ENCODE data around the gene PLEKHH1.

The PLEKHH1 gene

DNA sequence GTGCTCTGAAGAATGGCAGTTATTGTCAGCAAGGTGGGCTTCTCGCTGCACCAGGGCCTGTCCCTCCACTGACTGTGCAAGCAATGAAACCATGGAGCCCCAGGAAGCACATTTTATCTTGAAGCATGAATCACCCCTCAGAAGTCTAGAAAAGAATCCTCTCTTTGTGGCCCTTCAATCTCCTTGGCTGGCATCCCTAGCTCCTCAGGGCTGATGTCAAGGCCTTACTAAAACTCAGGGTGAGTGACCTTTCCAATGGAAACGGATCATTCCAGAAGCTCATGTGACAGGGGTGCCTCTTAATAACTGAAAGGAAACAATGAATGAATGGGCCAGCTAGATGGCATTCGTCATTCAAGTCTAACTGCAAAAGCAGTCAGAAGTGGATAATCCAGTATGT, 22.3 kb upstream of the PLEKHH1 start:
- DNase-seq (ENCODE audit: low spot score) = no peak

DNA sequence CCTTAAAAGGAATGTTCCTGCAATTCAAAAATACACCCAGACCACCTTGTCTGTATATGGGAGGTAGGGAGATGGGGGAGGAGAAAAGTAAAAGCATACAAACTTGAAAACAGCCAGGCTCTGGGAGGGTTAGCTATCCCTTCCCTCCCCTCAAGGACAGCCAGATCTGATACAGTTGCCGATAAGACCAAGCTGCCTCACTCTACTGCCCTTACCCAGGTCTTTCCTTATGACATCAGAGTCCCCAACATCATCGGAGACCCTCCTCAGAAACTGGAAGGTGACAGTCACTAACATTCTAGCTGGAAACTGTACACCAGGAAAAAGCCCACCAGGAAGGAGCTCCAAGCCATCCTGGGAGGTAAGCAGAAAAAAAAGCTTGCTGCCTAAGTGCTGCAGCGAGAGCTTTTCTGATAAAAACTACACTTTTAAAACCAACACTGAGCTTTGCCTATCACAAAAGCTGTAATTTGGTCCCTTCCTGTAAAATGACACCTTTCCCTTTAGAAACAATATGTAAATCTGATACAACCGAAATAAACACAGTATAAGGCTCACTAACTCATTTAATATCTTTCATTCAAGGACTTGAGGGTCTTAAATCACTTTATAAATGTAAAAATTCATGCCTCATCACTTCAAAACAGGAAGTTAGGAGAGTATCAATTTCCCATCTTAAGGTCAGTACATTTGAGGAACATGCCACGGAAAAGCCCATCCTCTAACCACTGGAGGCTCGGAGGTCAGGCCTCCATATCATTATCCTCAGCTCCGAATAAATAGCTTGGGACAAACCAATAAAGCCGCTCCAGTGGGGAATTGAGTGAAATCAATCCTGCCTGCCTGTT, 20.4 kb upstream of the PLEKHH1 start:
- no peak for DNase-seq (ENCODE audit: low spot score)

DNA sequence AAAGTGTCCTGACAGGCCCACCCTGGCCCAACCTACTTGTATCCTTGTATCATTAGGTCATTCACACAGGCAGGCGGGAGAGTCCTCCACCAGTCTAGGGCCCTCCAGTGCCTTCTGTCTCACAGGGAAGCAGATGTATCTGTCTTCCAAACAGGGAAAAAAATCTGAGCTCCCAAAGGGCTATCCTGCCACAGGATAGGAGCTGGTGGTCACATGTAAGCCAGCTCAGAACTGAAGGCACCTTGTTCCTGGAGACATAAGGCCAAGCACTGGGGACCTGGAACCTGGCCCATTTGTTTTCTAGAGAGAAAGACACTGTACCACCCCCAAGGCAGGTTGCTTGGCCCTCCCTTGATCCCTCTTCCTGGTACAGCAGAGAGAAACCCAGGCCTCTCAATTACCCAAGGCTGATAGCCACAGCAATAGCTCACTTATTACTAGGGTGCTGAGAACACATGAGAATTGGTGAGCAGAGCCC, 19.4 kb upstream of the PLEKHH1 start:
- DNase-seq (ENCODE audit: low spot score) = no peak

GRCh38 chr14:67514203-67514607, 18.9 kb upstream of the PLEKHH1 start:
- DNase-seq (ENCODE audit: low spot score) = no peak

DNA sequence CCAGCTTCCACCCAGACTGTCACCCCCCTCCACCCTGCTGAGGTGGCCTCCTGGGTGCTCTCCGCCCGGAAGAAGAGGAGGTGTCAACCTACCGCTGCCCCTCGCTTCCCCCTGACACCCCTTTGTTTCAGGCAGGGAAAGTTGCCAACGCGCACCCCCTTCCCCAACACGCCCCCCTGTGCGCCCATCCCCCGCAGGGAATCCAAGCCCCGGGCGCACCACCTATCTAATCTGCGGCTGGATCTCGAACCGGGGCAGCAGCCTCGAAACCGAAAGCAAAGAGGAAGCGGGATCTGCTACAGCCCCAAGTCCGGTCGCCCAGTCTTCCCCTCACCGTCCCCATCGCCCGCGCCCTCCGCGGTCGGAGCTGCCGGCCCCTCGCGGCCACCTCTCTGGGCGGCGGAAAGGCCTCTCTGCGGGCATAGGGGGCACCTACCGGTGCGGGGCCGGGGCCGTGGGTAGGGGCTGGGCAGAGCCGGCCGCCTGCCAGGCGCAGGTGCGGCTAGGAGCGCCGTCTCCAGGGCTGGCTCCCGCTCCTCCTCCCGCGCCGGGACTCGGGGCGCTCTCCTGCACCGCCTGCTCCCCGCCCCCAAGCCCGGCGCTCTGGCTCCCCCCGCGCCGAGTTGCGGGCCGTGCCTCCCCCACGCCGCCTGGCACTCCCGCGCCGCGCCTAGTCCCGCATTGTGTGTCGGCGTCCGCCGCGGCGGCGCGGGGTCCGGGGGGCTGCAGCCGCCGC, 18.3 kb upstream of the PLEKHH1 start:
- peak; percentile 70 for DNase-seq (ENCODE audit: low spot score)

GRCh38 chr14:67515386-67516079, 17.6 kb upstream of the PLEKHH1 start:
- DNase-seq (ENCODE audit: low spot score) = peak; percentile 35

GRCh38 chr14:67516676-67517075, 16.4 kb upstream of the PLEKHH1 start:
- DNase-seq (ENCODE audit: low spot score) = no peak

DNA sequence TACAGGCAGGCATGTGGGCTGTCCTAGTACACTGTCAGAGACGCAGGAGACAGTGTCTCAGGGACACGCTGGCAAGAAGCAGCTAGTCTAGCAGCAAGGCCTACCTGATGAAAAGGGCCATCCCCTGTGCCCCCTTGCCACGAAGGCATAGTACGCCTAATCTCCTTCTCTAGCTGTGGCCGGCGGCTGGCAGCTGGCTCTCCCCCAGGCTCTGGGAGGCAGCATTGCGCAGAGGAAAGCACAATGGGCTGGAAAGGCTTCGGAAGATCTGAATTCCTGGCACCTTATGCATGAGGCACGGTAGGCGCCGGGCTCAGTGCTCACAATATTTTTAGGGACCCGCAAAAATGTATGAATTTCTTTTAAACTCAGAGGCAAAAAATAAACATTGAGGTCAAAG, 16.0 kb upstream of the PLEKHH1 start:
- DNase-seq (ENCODE audit: low spot score) = no peak

DNA sequence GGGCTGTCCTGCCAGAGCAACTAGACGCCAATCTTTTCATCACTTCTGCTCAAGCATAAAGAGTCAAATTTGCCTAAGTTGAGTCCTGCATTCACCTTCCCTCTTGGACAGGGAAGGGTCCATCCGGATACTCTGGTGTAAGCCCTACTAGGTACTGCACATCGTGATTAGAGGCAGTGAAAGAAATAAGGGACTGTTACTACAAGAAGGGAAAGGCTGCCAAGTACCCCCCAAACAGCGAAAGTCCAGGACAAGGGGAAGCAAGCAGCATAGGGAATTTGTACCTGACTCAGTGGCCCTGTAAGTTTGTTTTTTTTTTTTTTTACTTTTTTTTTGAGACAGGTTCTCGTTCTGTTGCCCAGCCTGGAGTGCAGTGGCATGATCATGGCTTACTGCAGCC, 13.7 kb upstream of the PLEKHH1 start:
- DNase-seq (ENCODE audit: low spot score) = no peak

DNA sequence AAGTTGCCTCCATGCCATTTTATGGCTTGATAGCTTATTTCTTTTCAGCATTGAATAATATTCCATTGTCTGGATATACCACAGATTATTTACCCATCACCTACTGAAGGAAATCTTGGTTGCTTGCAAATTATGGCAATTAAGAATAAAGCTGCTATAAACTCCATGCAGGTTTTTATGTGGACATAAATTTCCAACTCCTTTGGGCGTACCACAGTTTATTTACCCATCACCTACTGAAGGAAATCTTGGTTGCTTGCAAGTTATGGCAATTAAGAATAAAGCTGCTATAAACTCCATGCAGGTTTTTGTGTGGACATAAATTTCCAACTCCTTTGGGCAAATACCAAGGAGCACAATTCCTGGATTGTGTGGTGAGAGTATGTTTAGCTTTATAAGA, 12.6 kb upstream of the PLEKHH1 start:
- DNase-seq (ENCODE audit: low spot score) = no peak

GRCh38 chr14:67522270-67522669, 10.8 kb upstream of the PLEKHH1 start:
- DNase-seq (ENCODE audit: low spot score) = no peak

DNA sequence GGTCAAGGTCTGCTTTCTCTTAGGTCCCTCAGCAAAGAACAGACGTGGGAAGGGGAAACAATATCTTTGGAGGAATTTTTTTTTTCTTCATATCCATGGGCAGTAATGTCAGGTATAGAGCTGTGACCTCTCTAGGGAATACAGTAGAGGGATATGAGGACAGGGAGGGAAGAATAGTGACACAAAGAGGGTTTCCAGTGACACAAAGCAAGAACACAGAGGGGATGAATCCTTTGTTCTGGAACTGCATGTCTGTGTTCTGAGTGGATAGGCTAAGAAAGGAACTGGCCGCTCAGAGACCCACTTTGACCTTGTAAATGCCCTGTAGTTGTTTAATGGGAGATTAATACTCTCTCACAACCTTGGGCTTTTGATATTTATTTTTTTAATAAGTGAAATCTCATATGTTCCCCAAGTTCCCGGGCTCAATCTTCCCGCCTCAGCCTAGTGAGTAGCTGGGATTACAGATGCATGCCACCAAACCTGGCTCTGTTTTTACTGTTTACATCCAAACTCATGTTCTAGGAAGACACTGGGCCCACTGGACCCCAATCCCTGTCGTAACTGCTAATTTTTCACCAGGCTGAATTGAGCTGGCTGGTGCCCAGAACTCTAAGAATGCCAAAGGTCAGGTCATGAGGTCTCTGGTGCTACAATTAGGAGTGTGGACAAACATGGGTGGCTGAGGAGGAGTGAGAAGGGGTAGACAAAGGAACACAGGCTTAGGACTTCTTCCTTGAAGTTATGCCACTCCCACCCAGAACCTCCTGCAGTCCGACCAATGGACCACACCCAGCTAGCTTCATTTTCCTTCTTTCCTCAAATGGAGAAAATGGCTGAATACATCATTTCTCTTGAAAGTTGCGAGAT, 9.1 kb upstream of the PLEKHH1 start:
- no peak for DNase-seq (ENCODE audit: low spot score)

DNA sequence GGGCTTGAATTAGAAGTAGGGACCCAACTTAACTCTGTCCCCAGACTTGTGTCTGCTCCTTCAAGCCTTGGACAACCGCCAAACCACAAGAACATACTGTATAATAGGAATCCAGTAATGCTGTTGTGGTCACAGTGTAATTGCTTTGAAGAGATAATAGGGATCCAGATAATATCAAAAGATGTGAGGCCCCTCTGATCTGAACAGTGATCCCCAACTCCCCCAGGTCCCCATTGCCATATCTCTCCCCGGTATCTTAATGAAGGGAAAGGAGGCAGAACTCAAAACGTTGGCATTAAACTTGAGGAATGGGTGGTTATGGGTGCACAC, 8.5 kb upstream of the PLEKHH1 start:
- no peak for DNase-seq (ENCODE audit: low spot score)

DNA sequence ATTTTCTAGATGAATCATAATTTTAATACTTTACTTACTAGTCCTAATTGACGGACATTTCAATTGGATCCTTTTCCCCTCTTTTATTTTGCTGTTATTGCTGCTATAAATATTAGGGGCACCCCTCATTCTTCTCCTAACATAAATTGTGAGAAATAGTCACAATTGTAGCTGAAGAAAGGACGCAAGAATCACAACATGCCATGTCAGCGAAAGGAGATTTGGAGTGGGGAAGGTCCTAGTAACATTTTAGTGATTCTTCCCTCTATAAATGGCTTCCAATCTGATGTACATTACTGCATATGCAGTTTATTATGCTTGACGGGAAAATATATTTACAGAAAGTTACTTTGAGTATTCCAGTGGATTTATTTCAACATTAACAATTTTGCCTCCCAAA, 7.7 kb upstream of the PLEKHH1 start:
- DNase-seq (ENCODE audit: low spot score) = no peak

DNA sequence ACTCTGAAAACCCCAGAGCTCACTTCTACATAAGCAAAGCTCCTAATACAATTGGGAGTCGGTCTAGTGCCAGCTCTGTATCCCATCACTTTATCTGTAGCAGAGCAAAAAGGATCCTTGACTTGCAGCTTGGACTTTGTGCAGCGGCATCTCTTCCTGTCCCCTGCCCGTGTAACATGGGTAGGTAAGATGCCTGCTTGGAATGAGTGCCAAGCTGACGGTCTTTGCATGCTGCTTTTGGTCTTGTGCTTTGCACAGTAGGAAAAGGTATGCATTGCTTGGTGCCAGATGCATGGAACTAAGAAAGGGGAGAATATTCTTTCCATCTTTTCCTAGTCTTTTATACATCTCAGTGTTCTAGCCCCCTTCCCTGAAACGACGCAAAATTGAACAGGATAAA, 6.9 kb upstream of the PLEKHH1 start:
- no peak for DNase-seq (ENCODE audit: low spot score)

- peak; percentile 42 for DNase-seq (ENCODE audit: low spot score)
These were observed 6.2 kb upstream of the PLEKHH1 start for GRCh38 chr14:67526676-67527459.

GRCh38 chr14:67527756-67528155, 5.3 kb upstream of the PLEKHH1 start:
- DNase-seq (ENCODE audit: low spot score) = no peak

DNA sequence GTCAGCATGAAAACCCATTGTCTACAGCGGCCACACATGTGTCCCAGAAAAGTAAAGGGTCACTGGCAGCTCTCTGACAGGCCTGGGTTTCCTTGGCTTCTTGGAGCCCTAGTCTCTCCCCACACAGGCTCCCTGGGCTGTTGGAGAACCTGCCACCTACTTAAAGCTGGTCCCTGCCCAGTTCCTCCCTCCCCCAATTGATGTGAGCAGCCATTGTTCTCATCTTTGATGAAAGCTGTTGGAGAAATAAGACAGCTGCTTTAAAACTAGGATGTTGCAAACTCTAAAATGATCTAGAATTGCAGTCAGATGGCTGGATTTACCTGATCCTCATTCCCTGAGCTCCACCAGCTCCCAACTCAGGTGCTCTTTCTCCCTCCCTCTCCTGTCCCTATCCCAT, 4.8 kb upstream of the PLEKHH1 start:
- DNase-seq (ENCODE audit: low spot score) = no peak

DNA sequence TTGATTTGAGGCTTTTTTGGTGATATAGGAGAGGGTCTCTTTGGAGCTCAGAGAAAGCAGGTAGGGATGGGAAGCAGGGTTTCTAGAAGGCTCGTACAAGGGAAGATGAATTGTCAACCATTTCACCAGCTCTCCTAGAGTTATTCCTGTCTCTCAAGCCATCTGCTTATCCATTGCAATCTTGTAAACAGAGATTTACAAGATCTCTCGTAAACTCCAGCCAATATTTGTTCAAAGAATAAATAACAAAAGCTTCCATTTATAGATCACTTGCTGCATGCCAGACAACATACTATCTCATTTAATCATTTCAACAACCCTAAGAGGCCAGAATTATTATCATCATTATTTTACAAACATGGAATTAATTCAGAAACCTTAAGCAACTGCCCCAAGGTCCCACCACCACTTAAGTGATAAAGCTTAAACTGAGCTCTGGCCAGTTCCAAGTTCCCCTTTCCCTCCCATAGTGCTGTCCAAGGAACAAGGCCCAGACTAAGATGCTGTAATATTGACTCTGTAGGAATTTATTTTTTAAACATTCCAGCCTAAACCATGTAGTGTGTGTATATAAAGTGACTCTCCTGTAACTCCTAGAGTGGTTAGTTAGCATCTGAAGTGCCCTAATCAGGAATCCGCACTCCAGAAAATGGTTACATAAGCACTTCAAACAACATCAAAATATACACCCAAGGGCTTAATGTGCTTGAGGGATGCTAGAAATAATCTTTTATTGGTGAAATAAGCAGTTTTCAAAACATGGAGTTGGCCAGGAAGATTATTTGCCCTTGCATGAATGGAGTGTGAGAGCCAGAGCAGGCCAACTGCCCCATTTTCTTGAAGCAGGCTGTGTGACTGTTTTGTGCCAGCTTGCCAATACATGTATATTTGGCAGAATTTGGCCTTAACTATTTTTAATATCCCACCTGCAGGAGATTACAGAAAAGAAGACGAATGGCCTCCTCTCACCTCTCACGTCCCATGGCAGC, 2.8 kb upstream of the PLEKHH1 start:
- no peak for DNase-seq (ENCODE audit: low spot score)

GRCh38 chr14:67532606-67532997, 488 bp upstream of the PLEKHH1 start:
- no peak for DNase-seq (ENCODE audit: low spot score)

Data from hepatic stellate cell (primary cell).